H9 (cell line): ENCODE data around the gene TMEM245. TPM values are rescaled to one million over a fixed set of nuclear protein-coding genes. Genes with fewer than 3 reads are reported as not detected.

Experiments
- DNase-seq: peaks from one replicate; pipeline ENCODE4 v3.0.0-alpha.2; 2017
- H2AFZ ChIP-seq: one replicate; pipeline ENCODE4 v1.6.1; 2013; ENCODE audit warnings: mild to moderate bottlenecking, low read length, control low read depth, moderate library complexity
- H2AK5ac ChIP-seq: 2 replicates; pipeline ENCODE4 v1.6.1; 2013; ENCODE audit warnings: low read length, control low read depth, mixed read lengths; ENCODE audit not compliant: insufficient read length
- H2BK120ac ChIP-seq: one replicate; pipeline ENCODE4 v1.6.1; 2013; ENCODE audit warnings: low read depth, mild to moderate bottlenecking, low read length, control low read depth, inconsistent platforms; ENCODE audit not compliant: poor library complexity, severe bottlenecking
- H2BK12ac ChIP-seq: 2 replicates; pipeline ENCODE4 v1.6.1; 2013; ENCODE audit warnings: low read length, control low read depth, mixed read lengths, low read depth; ENCODE audit not compliant: insufficient read length
- H2BK15ac ChIP-seq: 2 replicates; pipeline ENCODE4 v1.6.1; 2013; ENCODE audit warnings: low read depth, low read length, control low read depth
- H2BK20ac ChIP-seq: one replicate; pipeline ENCODE4 v1.6.1; 2013; ENCODE audit warnings: low read depth, mild to moderate bottlenecking, low read length, control low read depth, inconsistent platforms; ENCODE audit not compliant: poor library complexity, severe bottlenecking
- H2BK5ac ChIP-seq: 2 replicates; pipeline ENCODE4 v1.6.1; 2013; ENCODE audit warnings: low read length, control low read depth, mixed read lengths; ENCODE audit not compliant: insufficient read length
- H3K14ac ChIP-seq: 2 replicates; pipeline ENCODE4 v1.6.1; 2013; ENCODE audit warnings: low read length, control low read depth; ENCODE audit not compliant: insufficient read depth
- H3K18ac ChIP-seq: 2 replicates; pipeline ENCODE4 v1.6.1; 2013; ENCODE audit warnings: low read depth, mild to moderate bottlenecking, mixed read lengths, low read length, control low read depth; ENCODE audit not compliant: insufficient read length
- H3K23ac ChIP-seq: 2 replicates; pipeline ENCODE4 v1.6.1; 2013; ENCODE audit warnings: low read length, control low read depth, mixed read lengths, low read depth; ENCODE audit not compliant: insufficient read length
- H3K23me2 ChIP-seq: 2 replicates; pipeline ENCODE4 v1.6.1; 2013; ENCODE audit warnings: low read depth, mild to moderate bottlenecking, mixed read lengths, low read length, control low read depth; ENCODE audit not compliant: insufficient read length, poor library complexity, severe bottlenecking
- H3K27ac ChIP-seq: 2 replicates; pipeline ENCODE4 v1.5.1; 2013; ENCODE audit warnings: low read length, control low read depth, mixed read lengths, low read depth; ENCODE audit not compliant: insufficient read length
- H3K27me3 ChIP-seq: 2 replicates; pipeline ENCODE4 v1.6.1; 2013; ENCODE audit warnings: low read length, control low read depth, inconsistent platforms; ENCODE audit not compliant: insufficient read depth
- H3K4ac ChIP-seq: 2 replicates; pipeline ENCODE4 v1.6.1; 2013; ENCODE audit warnings: low read depth, mild to moderate bottlenecking, control low read depth, inconsistent platforms, low read length, moderate library complexity
- H3K4me1 ChIP-seq: 2 replicates; pipeline ENCODE4 v1.6.1; 2013; ENCODE audit warnings: low read length, control low read depth, inconsistent platforms; ENCODE audit not compliant: insufficient read depth
- H3K4me2 ChIP-seq: 2 replicates; pipeline ENCODE4 v1.6.1; 2013; ENCODE audit warnings: low read length, control low read depth, mixed read lengths; ENCODE audit not compliant: insufficient read length, insufficient read depth
- H3K56ac ChIP-seq: 2 replicates; pipeline ENCODE4 v1.6.1; 2013; ENCODE audit warnings: low read depth, mild to moderate bottlenecking, mixed read lengths, low read length, control low read depth; ENCODE audit not compliant: insufficient read length
- H3K79me1 ChIP-seq: 2 replicates; pipeline ENCODE4 v1.6.1; 2013; ENCODE audit warnings: low read depth, mild to moderate bottlenecking, moderate library complexity, low read length, control low read depth, inconsistent platforms; ENCODE audit not compliant: insufficient read depth, poor library complexity, severe bottlenecking
- H3K79me2 ChIP-seq: 2 replicates; pipeline ENCODE4 v1.6.1; 2013; ENCODE audit warnings: low read length, control low read depth, inconsistent platforms; ENCODE audit not compliant: insufficient read depth
- H3K9ac ChIP-seq: 2 replicates; pipeline ENCODE4 v1.6.1; 2013; ENCODE audit warnings: low read length, control low read depth, mixed read lengths; ENCODE audit not compliant: insufficient read length; ENCODE audit errors: extremely low read depth
- H3K9me3 ChIP-seq: one replicate; pipeline ENCODE4 v1.6.1; 2013; ENCODE audit warnings: low read depth, low read length, inconsistent platforms; ENCODE audit not compliant: control insufficient read depth
- H3T11ph ChIP-seq: one replicate; pipeline ENCODE4 v1.6.1; 2013; ENCODE audit warnings: mild to moderate bottlenecking, low read length, control low read depth, inconsistent platforms
- H4K20me1 ChIP-seq: one replicate; pipeline ENCODE4 v1.6.1; 2013; ENCODE audit not compliant: control insufficient read depth, insufficient read length, insufficient read depth
- H4K5ac ChIP-seq: 2 replicates; pipeline ENCODE4 v1.6.1; 2013; ENCODE audit warnings: low read depth, mild to moderate bottlenecking, mixed read lengths, low read length, control low read depth; ENCODE audit not compliant: insufficient read length
- H4K8ac ChIP-seq: replicated peaks from 2 replicates; pipeline ENCODE4 v1.6.1; 2013; ENCODE audit warnings: low read length, control low read depth, mixed read lengths, low read depth; ENCODE audit not compliant: insufficient read length
- H4K91ac ChIP-seq: 2 replicates; pipeline ENCODE4 v1.6.1; 2013; ENCODE audit warnings: low read depth, mild to moderate bottlenecking, moderate library complexity, mixed read lengths, low read length, control low read depth; ENCODE audit not compliant: insufficient read length
- H3K27ac Mint-ChIP-seq, 3 experiments: 2 replicates in 2 of 3; 3 replicates in 1 of 3; pipeline ENCODE4 v1.8.0; 2020 to 2021; ENCODE audit warnings: mixed read lengths in 3 of 3, mild to moderate bottlenecking in 1 of 3, moderate library complexity in 1 of 3
- H3K27me3 Mint-ChIP-seq: 2 replicates; pipeline ENCODE4 v1.8.0; 2021; ENCODE audit warnings: low read depth, mild to moderate bottlenecking, moderate library complexity, mixed read lengths
- H3K36me3 Mint-ChIP-seq, 3 experiments: 2 replicates in 2 of 3; 3 replicates in 1 of 3; pipeline ENCODE4 v1.8.0; 2020 to 2021; ENCODE audit warnings: low read depth in 3 of 3, mixed read lengths in 3 of 3; ENCODE audit not compliant: insufficient read depth in 1 of 3
- H3K4me1 Mint-ChIP-seq, 2 experiments: 2 replicates each; pipeline ENCODE4 v1.8.0; 2020; ENCODE audit warnings: mixed read lengths in 2 of 2
- H3K4me3 Mint-ChIP-seq, 2 experiments: 2 replicates in 1 of 2; 3 replicates in 1 of 2; pipeline ENCODE4 v1.8.0; 2020 to 2021; ENCODE audit warnings: mild to moderate bottlenecking in 2 of 2, mixed read lengths in 2 of 2, moderate library complexity in 1 of 2
- H3K9me3 Mint-ChIP-seq, 2 experiments: 2 replicates in 1 of 2; 3 replicates in 1 of 2; pipeline ENCODE4 v1.8.0; 2020; ENCODE audit warnings: mild to moderate bottlenecking in 2 of 2, mixed read lengths in 2 of 2, moderate library complexity in 1 of 2
- CTCF ChIP-seq: fragments of 200-600 bp; sonication (generic); conservative IDR thresholded peaks from 3 replicates; pipeline ENCODE4 v1.8.0; 2021; ENCODE audit warnings: antibody characterized with exemption, mild to moderate bottlenecking
- WGBS: extraction: QIAGEN DNeasy Blood & Tissue Kit; methylation state at CpG from one replicate; pipeline ENCODE4 v1.1.7; 2013; ENCODE audit warnings: missing lambda C conversion rate, low lambda C conversion rate, mixed read lengths; ENCODE audit not compliant: insufficient read length; ENCODE audit errors: extremely low coverage; 5-methylcytosine and 5-hydroxymethylcytosine counted together
- total RNA-seq: library from RNA; stranded (reverse); gene quantifications from 2 replicates; pipeline ENCODE4 v1.2.1, GENCODE V29; 2021

TMEM245 gene
- total RNA-seq, 1 experiment from 2014 or later = 37.9 TPM

- Histone ChIP-seq H3K18ac (no peak overlapping the region), H3K27me3 (no peaks in the 10 kb centered on the region), H2BK12ac (no peak overlapping the region), H3K14ac (no peak overlapping the region), H3K23ac (no peak overlapping the region), H3K9ac (no peak overlapping the region), H3K9me3 (no peaks in the 10 kb centered on the region), H2BK20ac (no peak overlapping the region), H2AK5ac (no peak overlapping the region), H3K4me1 (no peaks in the 10 kb centered on the region), H2BK15ac (no peak overlapping the region), H2AFZ (no peak overlapping the region), H2BK5ac (no peak overlapping the region), H3K4ac (no peak overlapping the region), H3K79me2 (no peaks in the 10 kb centered on the region), H2BK120ac (no peak overlapping the region), H3T11ph (no peak overlapping the region), H4K91ac (no peak overlapping the region), H3K23me2 (no peaks in the 10 kb centered on the region), H4K8ac (no peak overlapping the region), H3K79me1 (no peaks in the 10 kb centered on the region), H3K4me2 (no peak overlapping the region), H3K27ac (no peak overlapping the region), H3K56ac (no peak overlapping the region), H4K5ac (no peak overlapping the region), H4K20me1 (no peaks in the 10 kb centered on the region)
- no peaks in the 10 kb centered on the region for H3K27me3 Mint-ChIP-seq
- WGBS = no CpG with 5 or more reads among the region's 1 CpG
- H3K4me1 Mint-ChIP-seq = peaks cover 7 to 13% of the 10 kb centered on the region in 2 experiments
- no peak overlapping the region; a peak in 1 of 7 replicates for H3K27ac Mint-ChIP-seq
- H3K9me3 Mint-ChIP-seq = no peaks in the 10 kb centered on the region; a peak in 1 of 5 replicates
- no peak for TF ChIP-seq CTCF
- DNase-seq = no peak
- H3K36me3 Mint-ChIP-seq = no peaks in the 10 kb centered on the region
- H3K4me3 Mint-ChIP-seq = no peak overlapping the region
Measured at GRCh38 chr9:109139851-109140250, 20.1 kb upstream of the TMEM245 start.
